ENCODE results near the gene NEMP2. TPM values are rescaled to one million over a fixed set of nuclear protein-coding genes. Genes with fewer than 3 reads are reported as not detected.

Gene NEMP2
- total RNA-seq, 1 donor from 2014 or later: 2.1 TPM

DNA sequence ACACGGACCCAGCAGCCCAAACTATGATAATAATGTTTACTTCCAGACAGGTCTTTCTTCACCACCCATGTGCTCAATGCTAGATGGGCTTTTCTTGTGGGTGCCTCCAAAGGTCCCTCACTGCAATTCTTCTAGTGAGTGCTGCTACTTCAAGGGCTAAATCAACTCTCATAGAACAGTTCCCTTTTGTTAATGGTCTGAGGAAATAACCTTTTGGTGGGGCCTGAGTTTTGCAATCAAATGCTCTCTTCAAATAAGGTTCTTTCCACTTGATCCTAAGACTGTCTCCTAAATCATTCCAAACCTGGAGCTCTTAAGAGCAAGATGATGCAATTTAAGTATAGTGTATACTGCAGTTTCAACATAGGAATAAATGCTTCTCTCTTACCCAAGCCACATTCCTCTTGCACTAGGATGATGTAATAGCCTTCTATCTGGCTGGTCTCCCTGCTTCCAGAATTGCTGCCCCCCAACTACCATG lies 6.0 kb downstream of the NEMP2 start:
- no peaks in the 10 kb centered on the region for H3K36me3 Mint-ChIP-seq (ENCODE audit: unreplicated experiment)
- no peaks in the 10 kb centered on the region for H3K27me3 Mint-ChIP-seq (ENCODE audit: unreplicated experiment)
- H3K27ac Mint-ChIP-seq (ENCODE audit: unreplicated experiment): no peak overlapping the region
- peaks cover 7% of the 10 kb centered on the region for H3K9me3 Mint-ChIP-seq (ENCODE audit: unreplicated experiment)
- TF ChIP-seq, protein P1, sequence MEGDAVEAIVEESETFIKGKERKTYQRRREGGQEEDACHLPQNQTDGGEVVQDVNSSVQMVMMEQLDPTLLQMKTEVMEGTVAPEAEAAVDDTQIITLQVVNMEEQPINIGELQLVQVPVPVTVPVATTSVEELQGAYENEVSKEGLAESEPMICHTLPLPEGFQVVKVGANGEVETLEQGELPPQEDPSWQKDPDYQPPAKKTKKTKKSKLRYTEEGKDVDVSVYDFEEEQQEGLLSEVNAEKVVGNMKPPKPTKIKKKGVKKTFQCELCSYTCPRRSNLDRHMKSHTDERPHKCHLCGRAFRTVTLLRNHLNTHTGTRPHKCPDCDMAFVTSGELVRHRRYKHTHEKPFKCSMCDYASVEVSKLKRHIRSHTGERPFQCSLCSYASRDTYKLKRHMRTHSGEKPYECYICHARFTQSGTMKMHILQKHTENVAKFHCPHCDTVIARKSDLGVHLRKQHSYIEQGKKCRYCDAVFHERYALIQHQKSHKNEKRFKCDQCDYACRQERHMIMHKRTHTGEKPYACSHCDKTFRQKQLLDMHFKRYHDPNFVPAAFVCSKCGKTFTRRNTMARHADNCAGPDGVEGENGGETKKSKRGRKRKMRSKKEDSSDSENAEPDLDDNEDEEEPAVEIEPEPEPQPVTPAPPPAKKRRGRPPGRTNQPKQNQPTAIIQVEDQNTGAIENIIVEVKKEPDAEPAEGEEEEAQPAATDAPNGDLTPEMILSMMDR (IDR thresholded peaks at IDR 0.05; ENCODE audit: partially characterized antibody, unreplicated experiment): no peak
- no peak overlapping the region for H3K4me3 Mint-ChIP-seq (ENCODE audit: unreplicated experiment)
- no peaks in the 10 kb centered on the region for H3K4me1 Mint-ChIP-seq (ENCODE audit: low read depth, unreplicated experiment)
- DNase-seq: no peak

GRCh38 chr2:190527918-190528317 lies 6.6 kb downstream of the NEMP2 start:
- H3K9me3 Mint-ChIP-seq (ENCODE audit: unreplicated experiment): peaks cover 6% of the 10 kb centered on the region
- H3K27ac Mint-ChIP-seq (ENCODE audit: unreplicated experiment): no peak overlapping the region
- no peak overlapping the region for H3K4me3 Mint-ChIP-seq (ENCODE audit: unreplicated experiment)
- DNase-seq: no peak
- no peaks in the 10 kb centered on the region for H3K27me3 Mint-ChIP-seq (ENCODE audit: unreplicated experiment)
- no peaks in the 10 kb centered on the region for H3K36me3 Mint-ChIP-seq (ENCODE audit: unreplicated experiment)
- TF ChIP-seq, protein P1 (IDR thresholded peaks at IDR 0.05; ENCODE audit: partially characterized antibody, unreplicated experiment): no peak
- no peaks in the 10 kb centered on the region for H3K4me1 Mint-ChIP-seq (ENCODE audit: low read depth, unreplicated experiment)

- Mint-ChIP-seq H3K27me3 (ENCODE audit: unreplicated experiment) (no peaks in the 10 kb centered on the region), H3K9me3 (ENCODE audit: unreplicated experiment) (peaks cover 6% of the 10 kb centered on the region), H3K27ac (ENCODE audit: unreplicated experiment) (no peak overlapping the region), H3K4me1 (ENCODE audit: low read depth, unreplicated experiment) (no peaks in the 10 kb centered on the region), H3K4me3 (ENCODE audit: unreplicated experiment) (no peak overlapping the region), H3K36me3 (ENCODE audit: unreplicated experiment) (no peaks in the 10 kb centered on the region)
- TF ChIP-seq, protein P1 (IDR thresholded peaks at IDR 0.05; ENCODE audit: partially characterized antibody, unreplicated experiment): no peak
- no peak for DNase-seq
These were observed 7.3 kb downstream of the NEMP2 start for GRCh38 chr2:190527214-190527613.

- no peaks in the 10 kb centered on the region for H3K36me3 Mint-ChIP-seq (ENCODE audit: unreplicated experiment)
- no peak overlapping the region for H3K27ac Mint-ChIP-seq (ENCODE audit: unreplicated experiment)
- no peak overlapping the region for H3K4me3 Mint-ChIP-seq (ENCODE audit: unreplicated experiment)
These were observed 8.3 kb downstream of the NEMP2 start for GRCh38 chr2:190526105-190526750.

GRCh38 chr2:190524928-190525327 lies 9.6 kb downstream of the NEMP2 start:
- Mint-ChIP-seq H3K4me3 (ENCODE audit: unreplicated experiment) (no peak overlapping the region), H3K27ac (ENCODE audit: unreplicated experiment) (no peak overlapping the region), H3K36me3 (ENCODE audit: unreplicated experiment) (no peaks in the 10 kb centered on the region), H3K9me3 (ENCODE audit: unreplicated experiment) (peaks cover 6% of the 10 kb centered on the region), H3K4me1 (ENCODE audit: low read depth, unreplicated experiment) (no peaks in the 10 kb centered on the region), H3K27me3 (ENCODE audit: unreplicated experiment) (peaks cover 2% of the 10 kb centered on the region)
- no peak for DNase-seq
- TF ChIP-seq, protein P1 (IDR thresholded peaks at IDR 0.05; ENCODE audit: partially characterized antibody, unreplicated experiment): no peak

More at GRCh38 chr2:190526105-190526750, 8.3 kb downstream of the NEMP2 start:
- Mint-ChIP-seq H3K4me1 (ENCODE audit: low read depth, unreplicated experiment) (no peaks in the 10 kb centered on the region), H3K9me3 (ENCODE audit: unreplicated experiment) (peaks cover 6% of the 10 kb centered on the region), H3K27me3 (ENCODE audit: unreplicated experiment) (no peaks in the 10 kb centered on the region)
- TF ChIP-seq, protein P1 (IDR thresholded peaks at IDR 0.05; ENCODE audit: partially characterized antibody, unreplicated experiment): no peak
- DNase-seq: no peak

Data from glutamatergic neuron (in vitro differentiated cells).